MG63 (cell line): ENCODE data around the gene TRAPPC13. TPM values are rescaled to one million over a fixed set of nuclear protein-coding genes. Genes with fewer than 3 reads are reported as not detected.
"Not testable (repeated sequence)": the region's sequence is repeated elsewhere in the genome, so short reads cannot be mapped to it uniquely, and the experiment has no call there.

Source experiments
- DNase-seq: peaks from one replicate; pipeline ENCODE4 v3.0.0-alpha.2; 2020
- H3K27me3 ChIP-seq: fragments of 250-450 bp; sonication (Bioruptor Pico); 2 replicates; pipeline ENCODE4 v1.5.1; 2020; ENCODE audit warnings: mild to moderate bottlenecking, moderate library complexity
- H3K36me3 ChIP-seq: fragments of 250-450 bp; sonication (Bioruptor Pico); 2 replicates; pipeline ENCODE4 v1.5.1; 2020; ENCODE audit warnings: mild to moderate bottlenecking, moderate library complexity
- H3K4me3 ChIP-seq: fragments of 250-450 bp; sonication (Bioruptor Pico); 2 replicates; pipeline ENCODE4 v1.5.1; 2020; ENCODE audit warnings: mild to moderate bottlenecking, moderate library complexity
- H3K9me3 ChIP-seq: fragments of 250-450 bp; sonication (Bioruptor Pico); 2 replicates; pipeline ENCODE4 v1.5.1; 2020; ENCODE audit warnings: mild to moderate bottlenecking, moderate library complexity
- total RNA-seq: library from RNA; depleted of rRNA; stranded (reverse); fragments of >200 nt; shearing (Covaris generic); gene quantifications from 2 replicates; pipeline ENCODE4 v1.2.3, GENCODE V29; 2014; ENCODE audit warnings: low replicate concordance; rRNA removed

TRAPPC13 gene
- 14.7 and 18.8 TPM in 2 replicates for total RNA-seq

- Histone ChIP-seq H3K9me3 (no peaks in the 10 kb centered on the region), H3K36me3 (peaks cover 12% of the 10 kb centered on the region), H3K27me3 (no peaks in the 10 kb centered on the region), H3K4me3 (peak within 1 kb of the TSS; percentile 86)
- DNase-seq = peak; percentile 79
Measured at GRCh38 chr5:65624571-65625555, at the start of gene TRAPPC13, which contains the start of gene SHLD3. Gene TRAPPC13 (plus strand): TSS chr5:65625027. CDS start chr5:65625061, 34 bp downstream. Gene SHLD3 (plus strand): TSS chr5:65625027. CDS start chr5:65629588, 4,561 bp downstream.

- DNase-seq = no peak
- Histone ChIP-seq H3K4me3 (no peak overlapping the region), H3K36me3 (peaks cover 53% of the 10 kb centered on the region)
Measured at GRCh38 chr5:65577141-65577540, 47.7 kb upstream of the TRAPPC13 start.

GRCh38 chr5:65588694-65589093, 36.1 kb upstream of the TRAPPC13 start:
- DNase-seq = no peak
- H3K36me3 ChIP-seq = peaks cover 62% of the 10 kb centered on the region
- no peaks in the 10 kb centered on the region for H3K27me3 ChIP-seq

More at GRCh38 chr5:65577141-65577540, 47.7 kb upstream of the TRAPPC13 start:
- Histone ChIP-seq H3K9me3 (no peaks in the 10 kb centered on the region), H3K27me3 (no peaks in the 10 kb centered on the region)

GRCh38 chr5:65601761-65602160, 23.1 kb upstream of the TRAPPC13 start:
- H3K36me3 ChIP-seq = peaks cover 63% of the 10 kb centered on the region
- not testable (repeated sequence) for H3K4me3 ChIP-seq, H3K9me3 ChIP-seq, DNase-seq, H3K27me3 ChIP-seq

More at GRCh38 chr5:65588694-65589093, 36.1 kb upstream of the TRAPPC13 start:
- Histone ChIP-seq H3K9me3 (no peaks in the 10 kb centered on the region), H3K4me3 (no peak overlapping the region)

- Histone ChIP-seq H3K4me3 (no peak overlapping the region), H3K9me3 (no peaks in the 10 kb centered on the region), H3K36me3 (peaks cover 24% of the 10 kb centered on the region), H3K27me3 (no peaks in the 10 kb centered on the region)
- no peak for DNase-seq
Measured at GRCh38 chr5:65611524-65611923, 13.3 kb upstream of the TRAPPC13 start.

GRCh38 chr5:65612298-65612907, 12.4 kb upstream of the TRAPPC13 start:
- Histone ChIP-seq H3K27me3 (no peaks in the 10 kb centered on the region), H3K9me3 (no peaks in the 10 kb centered on the region), H3K36me3 (peaks cover 30% of the 10 kb centered on the region)

GRCh38 chr5:65620021-65620420, 4.8 kb upstream of the TRAPPC13 start:
- H3K4me3 ChIP-seq = no peak overlapping the region
- H3K9me3 ChIP-seq = no peaks in the 10 kb centered on the region
- no peaks in the 10 kb centered on the region for H3K27me3 ChIP-seq
- peaks cover 13% of the 10 kb centered on the region; the same call in 1 of the 2 replicates for H3K36me3 ChIP-seq
- no peak for DNase-seq

More at GRCh38 chr5:65612298-65612907, 12.4 kb upstream of the TRAPPC13 start:
- H3K4me3 ChIP-seq = no peak overlapping the region
- no peak for DNase-seq

GRCh38 chr5:65621961-65622360, 2.9 kb upstream of the TRAPPC13 start:
- not testable (repeated sequence) for H3K9me3 ChIP-seq, DNase-seq, H3K27me3 ChIP-seq, H3K4me3 ChIP-seq, H3K36me3 ChIP-seq

GRCh38 chr5:65623482-65623881, 1.3 kb upstream of the TRAPPC13 start:
- H3K9me3 ChIP-seq = no peaks in the 10 kb centered on the region
- no peaks in the 10 kb centered on the region for H3K27me3 ChIP-seq
- no peak for DNase-seq
- H3K36me3 ChIP-seq = no peaks in the 10 kb centered on the region
- peak overlapping the region; percentile 86 for H3K4me3 ChIP-seq

- no peaks in the 10 kb centered on the region for H3K9me3 ChIP-seq
- no peaks in the 10 kb centered on the region for H3K27me3 ChIP-seq
- H3K36me3 ChIP-seq = peaks cover 4% of the 10 kb centered on the region
- peak; percentile 93 for DNase-seq
- peak within 1 kb of the TSS; percentile 86 for H3K4me3 ChIP-seq
Measured at GRCh38 chr5:65624025-65624570, 729 bp upstream of the TRAPPC13 start, which contains the start of gene TRIM23. Gene TRIM23 (minus strand): TSS chr5:65624333. CDS start chr5:65624274, 59 bp downstream.

- no peaks in the 10 kb centered on the region for H3K27me3 ChIP-seq
- DNase-seq = no peak
- peak overlapping the region; percentile 86 for H3K4me3 ChIP-seq
- H3K9me3 ChIP-seq = no peaks in the 10 kb centered on the region
- H3K36me3 ChIP-seq = peaks cover 12% of the 10 kb centered on the region
Measured at GRCh38 chr5:65625743-65626142, 916 bp downstream of the TRAPPC13 start.

- H3K9me3 ChIP-seq = no peaks in the 10 kb centered on the region
- peaks cover 17% of the 10 kb centered on the region for H3K36me3 ChIP-seq
- no peak overlapping the region for H3K4me3 ChIP-seq
- no peak for DNase-seq
- H3K27me3 ChIP-seq = no peaks in the 10 kb centered on the region
Measured at GRCh38 chr5:65630981-65631380, 6.2 kb downstream of the TRAPPC13 start.

- no peak overlapping the region for H3K4me3 ChIP-seq
- DNase-seq = no peak
- peaks cover 3% of the 10 kb centered on the region; the same call in 1 of the 2 replicates for H3K9me3 ChIP-seq
- H3K27me3 ChIP-seq = no peaks in the 10 kb centered on the region
- H3K36me3 ChIP-seq = peaks cover 27% of the 10 kb centered on the region
Measured at GRCh38 chr5:65640240-65640639, 15.4 kb downstream of the TRAPPC13 start.

- Histone ChIP-seq H3K4me3 (no peak overlapping the region), H3K27me3 (no peaks in the 10 kb centered on the region), H3K9me3 (no peaks in the 10 kb centered on the region), H3K36me3 (peaks cover 11% of the 10 kb centered on the region)
- no peak for DNase-seq
Measured at GRCh38 chr5:65646938-65647337, 22.1 kb downstream of the TRAPPC13 start.

GRCh38 chr5:65647941-65648340, 23.1 kb downstream of the TRAPPC13 start:
- no peaks in the 10 kb centered on the region for H3K27me3 ChIP-seq
- no peak overlapping the region for H3K4me3 ChIP-seq
- DNase-seq = no peak
- peaks cover 14% of the 10 kb centered on the region for H3K36me3 ChIP-seq
- no peaks in the 10 kb centered on the region for H3K9me3 ChIP-seq

GRCh38 chr5:65651144-65651543, 26.3 kb downstream of the TRAPPC13 start:
- H3K4me3 ChIP-seq = no peak overlapping the region
- H3K36me3 ChIP-seq = peaks cover 14% of the 10 kb centered on the region
- H3K27me3 ChIP-seq = no peaks in the 10 kb centered on the region
- DNase-seq = no peak
- no peaks in the 10 kb centered on the region for H3K9me3 ChIP-seq

GRCh38 chr5:65654713-65655112, 29.9 kb downstream of the TRAPPC13 start:
- no peak overlapping the region for H3K4me3 ChIP-seq
- no peak for DNase-seq
- no peaks in the 10 kb centered on the region for H3K9me3 ChIP-seq
- H3K36me3 ChIP-seq = peaks cover 7% of the 10 kb centered on the region; the same call in 1 of the 2 replicates
- no peaks in the 10 kb centered on the region for H3K27me3 ChIP-seq
